Measurements from ENCODE around the gene RASGRP3. TPM values are rescaled to one million over a fixed set of nuclear protein-coding genes. Genes with fewer than 3 reads are reported as not detected.

RASGRP3 gene
- total and polyA plus RNA-seq, 2 of the 13 experiments (the other 11 are each of a cell fraction or from before 2014, with no cell fraction given): 0.01 TPM; not detected in 1

GRCh38 chr2:33598561-33599174 is 122.2 kb downstream of the RASGRP3 start (continued):
- TF ChIP-seq SETDB1 (CRISPR knock-in tag; IDR thresholded peaks at IDR 0.05; ENCODE audit: borderline replicate concordance) (no peak), RAD21 (CRISPR knock-in tag; IDR thresholded peaks at IDR 0.05) (peak; percentile 48; the same call in 1 of the 2 replicates), SRSF9 (IDR thresholded peaks at IDR 0.05; ENCODE audit: borderline replicate concordance, insufficient read depth, low read depth, low read length, poor library complexity, severe bottlenecking) (no peak), SMC3 (IDR thresholded peaks at IDR 0.05; ENCODE audit: low read length) (no peak), NCOR1 (IDR thresholded peaks at IDR 0.05; ENCODE audit: borderline replicate concordance, low read length) (no peak), HOXA9 (CRISPR knock-in tag; IDR thresholded peaks at IDR 0.05; ENCODE audit: borderline replicate concordance) (no peak), ZNF747 (CRISPR knock-in tag; IDR thresholded peaks at IDR 0.05; ENCODE audit: borderline replicate concordance) (no peak), MTA3 (CRISPR knock-in tag; IDR thresholded peaks at IDR 0.05) (no peak), ZMAT3 (CRISPR knock-in tag; conservative IDR thresholded peaks at IDR 0.05) (peak; percentile 1; the same call in 1 of the 2 replicates), PCBP1 (IDR thresholded peaks at IDR 0.05; ENCODE audit: borderline replicate concordance, low read depth, low read length) (0 out of 2 replicates have a peak, but pooled peaks have one; percentile 69), GPN1 (CRISPR knock-in tag; IDR thresholded peaks at IDR 0.05; ENCODE audit: borderline replicate concordance) (no peak), ZNF383 (CRISPR knock-in tag; IDR thresholded peaks at IDR 0.05; ENCODE audit: borderline replicate concordance) (peak; percentile 96), ASH2L (IDR thresholded peaks at IDR 0.05; ENCODE audit: insufficient read length, low read depth, low read length) (peak; percentile 73), ZFY (CRISPR knock-in tag; IDR thresholded peaks at IDR 0.05) (no peak), ZNF230 (CRISPR knock-in tag; IDR thresholded peaks at IDR 0.05) (peak; percentile 77; the same call in 1 of the 2 replicates), ZNF451 (CRISPR knock-in tag; IDR thresholded peaks at IDR 0.05) (peak; percentile 61; the same call in 1 of the 2 replicates), ZNF12 (CRISPR knock-in tag; IDR thresholded peaks at IDR 0.05) (peak; percentile 35; the same call in 1 of the 2 replicates), NR1H2 (CRISPR knock-in tag; IDR thresholded peaks at IDR 0.05; ENCODE audit: borderline replicate concordance, low read depth) (peak; percentile 26; the same call in 1 of the 2 replicates), REL (CRISPR knock-in tag; conservative IDR thresholded peaks at IDR 0.05) (no peak; the same call in 1 of the 2 replicates), GTF3A (CRISPR knock-in tag; conservative IDR thresholded peaks at IDR 0.05) (peak; percentile 34; the same call in 1 of the 2 replicates), RAD51 (IDR thresholded peaks at IDR 0.05; ENCODE audit: borderline replicate concordance) (no peak)
- TF ChIP-seq, protein P1, sequence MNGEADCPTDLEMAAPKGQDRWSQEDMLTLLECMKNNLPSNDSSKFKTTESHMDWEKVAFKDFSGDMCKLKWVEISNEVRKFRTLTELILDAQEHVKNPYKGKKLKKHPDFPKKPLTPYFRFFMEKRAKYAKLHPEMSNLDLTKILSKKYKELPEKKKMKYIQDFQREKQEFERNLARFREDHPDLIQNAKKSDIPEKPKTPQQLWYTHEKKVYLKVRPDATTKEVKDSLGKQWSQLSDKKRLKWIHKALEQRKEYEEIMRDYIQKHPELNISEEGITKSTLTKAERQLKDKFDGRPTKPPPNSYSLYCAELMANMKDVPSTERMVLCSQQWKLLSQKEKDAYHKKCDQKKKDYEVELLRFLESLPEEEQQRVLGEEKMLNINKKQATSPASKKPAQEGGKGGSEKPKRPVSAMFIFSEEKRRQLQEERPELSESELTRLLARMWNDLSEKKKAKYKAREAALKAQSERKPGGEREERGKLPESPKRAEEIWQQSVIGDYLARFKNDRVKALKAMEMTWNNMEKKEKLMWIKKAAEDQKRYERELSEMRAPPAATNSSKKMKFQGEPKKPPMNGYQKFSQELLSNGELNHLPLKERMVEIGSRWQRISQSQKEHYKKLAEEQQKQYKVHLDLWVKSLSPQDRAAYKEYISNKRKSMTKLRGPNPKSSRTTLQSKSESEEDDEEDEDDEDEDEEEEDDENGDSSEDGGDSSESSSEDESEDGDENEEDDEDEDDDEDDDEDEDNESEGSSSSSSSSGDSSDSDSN (CRISPR knock-in tag; IDR thresholded peaks at IDR 0.05): peak; percentile 39; the same call in 1 of the 2 replicates
- TF ChIP-seq, protein P2, sequence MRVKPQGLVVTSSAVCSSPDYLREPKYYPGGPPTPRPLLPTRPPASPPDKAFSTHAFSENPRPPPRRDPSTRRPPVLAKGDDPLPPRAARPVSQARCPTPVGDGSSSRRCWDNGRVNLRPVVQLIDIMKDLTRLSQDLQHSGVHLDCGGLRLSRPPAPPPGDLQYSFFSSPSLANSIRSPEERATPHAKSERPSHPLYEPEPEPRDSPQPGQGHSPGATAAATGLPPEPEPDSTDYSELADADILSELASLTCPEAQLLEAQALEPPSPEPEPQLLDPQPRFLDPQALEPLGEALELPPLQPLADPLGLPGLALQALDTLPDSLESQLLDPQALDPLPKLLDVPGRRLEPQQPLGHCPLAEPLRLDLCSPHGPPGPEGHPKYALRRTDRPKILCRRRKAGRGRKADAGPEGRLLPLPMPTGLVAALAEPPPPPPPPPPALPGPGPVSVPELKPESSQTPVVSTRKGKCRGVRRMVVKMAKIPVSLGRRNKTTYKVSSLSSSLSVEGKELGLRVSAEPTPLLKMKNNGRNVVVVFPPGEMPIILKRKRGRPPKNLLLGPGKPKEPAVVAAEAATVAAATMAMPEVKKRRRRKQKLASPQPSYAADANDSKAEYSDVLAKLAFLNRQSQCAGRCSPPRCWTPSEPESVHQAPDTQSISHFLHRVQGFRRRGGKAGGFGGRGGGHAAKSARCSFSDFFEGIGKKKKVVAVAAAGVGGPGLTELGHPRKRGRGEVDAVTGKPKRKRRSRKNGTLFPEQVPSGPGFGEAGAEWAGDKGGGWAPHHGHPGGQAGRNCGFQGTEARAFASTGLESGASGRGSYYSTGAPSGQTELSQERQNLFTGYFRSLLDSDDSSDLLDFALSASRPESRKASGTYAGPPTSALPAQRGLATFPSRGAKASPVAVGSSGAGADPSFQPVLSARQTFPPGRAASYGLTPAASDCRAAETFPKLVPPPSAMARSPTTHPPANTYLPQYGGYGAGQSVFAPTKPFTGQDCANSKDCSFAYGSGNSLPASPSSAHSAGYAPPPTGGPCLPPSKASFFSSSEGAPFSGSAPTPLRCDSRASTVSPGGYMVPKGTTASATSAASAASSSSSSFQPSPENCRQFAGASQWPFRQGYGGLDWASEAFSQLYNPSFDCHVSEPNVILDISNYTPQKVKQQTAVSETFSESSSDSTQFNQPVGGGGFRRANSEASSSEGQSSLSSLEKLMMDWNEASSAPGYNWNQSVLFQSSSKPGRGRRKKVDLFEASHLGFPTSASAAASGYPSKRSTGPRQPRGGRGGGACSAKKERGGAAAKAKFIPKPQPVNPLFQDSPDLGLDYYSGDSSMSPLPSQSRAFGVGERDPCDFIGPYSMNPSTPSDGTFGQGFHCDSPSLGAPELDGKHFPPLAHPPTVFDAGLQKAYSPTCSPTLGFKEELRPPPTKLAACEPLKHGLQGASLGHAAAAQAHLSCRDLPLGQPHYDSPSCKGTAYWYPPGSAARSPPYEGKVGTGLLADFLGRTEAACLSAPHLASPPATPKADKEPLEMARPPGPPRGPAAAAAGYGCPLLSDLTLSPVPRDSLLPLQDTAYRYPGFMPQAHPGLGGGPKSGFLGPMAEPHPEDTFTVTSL (CRISPR knock-in tag; IDR thresholded peaks at IDR 0.05; ENCODE audit: borderline replicate concordance): 0 out of 2 replicates have a peak, but pooled peaks have one; percentile 39
